ENCODE results near the gene PLAAT5.
"Not testable (repeated sequence)": the region's sequence is repeated elsewhere in the genome, so short reads cannot be mapped to it uniquely, and the experiment has no call there.

The PLAAT5 gene, protein sequence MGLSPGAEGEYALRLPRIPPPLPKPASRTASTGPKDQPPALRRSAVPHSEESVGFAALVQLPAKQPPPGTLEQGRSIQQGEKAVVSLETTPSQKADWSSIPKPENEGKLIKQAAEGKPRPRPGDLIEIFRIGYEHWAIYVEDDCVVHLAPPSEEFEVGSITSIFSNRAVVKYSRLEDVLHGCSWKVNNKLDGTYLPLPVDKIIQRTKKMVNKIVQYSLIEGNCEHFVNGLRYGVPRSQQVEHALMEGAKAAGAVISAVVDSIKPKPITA

DNA sequence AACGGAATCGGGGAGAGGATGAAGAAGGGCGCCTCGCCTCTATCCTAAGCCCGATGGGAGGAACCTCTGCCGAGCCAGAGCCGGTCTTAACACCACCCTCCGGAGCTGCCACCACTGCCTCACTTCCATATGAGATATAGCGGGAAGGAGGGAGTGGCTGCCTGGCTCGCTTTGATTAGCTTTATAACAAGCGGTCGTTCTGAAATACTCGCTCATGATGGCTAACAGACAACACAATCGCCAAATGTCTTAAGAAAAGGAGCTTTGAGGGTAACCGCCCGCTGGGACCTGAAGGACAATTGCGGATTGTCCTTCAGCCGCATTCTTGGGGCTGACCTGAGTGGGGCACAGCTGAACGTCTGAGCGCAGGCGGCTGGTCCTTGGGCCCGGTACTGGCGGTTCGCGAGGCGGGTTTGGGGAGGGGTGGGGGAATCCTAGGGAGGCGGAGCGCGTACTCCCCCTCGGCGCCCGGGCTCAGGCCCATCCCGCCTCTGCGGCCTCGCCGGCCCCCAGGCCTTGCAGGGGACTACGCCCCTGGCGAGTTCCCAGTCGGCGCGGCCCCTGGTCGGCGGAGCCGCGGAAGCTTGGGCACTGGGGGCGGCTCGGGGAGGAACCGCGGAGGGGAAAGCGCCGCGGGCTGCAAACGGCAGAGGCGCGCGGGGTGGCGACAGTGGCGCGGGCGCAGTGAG is at the start of gene PLAAT5:
Gene PLAAT5 (minus strand): TSS at position 617 of the 689 bp plus-strand sequence. CDS start 133 bp downstream, at position 484.
- no peak for DNase-seq (ENCODE audit: low read depth in 3 of 3)

DNA sequence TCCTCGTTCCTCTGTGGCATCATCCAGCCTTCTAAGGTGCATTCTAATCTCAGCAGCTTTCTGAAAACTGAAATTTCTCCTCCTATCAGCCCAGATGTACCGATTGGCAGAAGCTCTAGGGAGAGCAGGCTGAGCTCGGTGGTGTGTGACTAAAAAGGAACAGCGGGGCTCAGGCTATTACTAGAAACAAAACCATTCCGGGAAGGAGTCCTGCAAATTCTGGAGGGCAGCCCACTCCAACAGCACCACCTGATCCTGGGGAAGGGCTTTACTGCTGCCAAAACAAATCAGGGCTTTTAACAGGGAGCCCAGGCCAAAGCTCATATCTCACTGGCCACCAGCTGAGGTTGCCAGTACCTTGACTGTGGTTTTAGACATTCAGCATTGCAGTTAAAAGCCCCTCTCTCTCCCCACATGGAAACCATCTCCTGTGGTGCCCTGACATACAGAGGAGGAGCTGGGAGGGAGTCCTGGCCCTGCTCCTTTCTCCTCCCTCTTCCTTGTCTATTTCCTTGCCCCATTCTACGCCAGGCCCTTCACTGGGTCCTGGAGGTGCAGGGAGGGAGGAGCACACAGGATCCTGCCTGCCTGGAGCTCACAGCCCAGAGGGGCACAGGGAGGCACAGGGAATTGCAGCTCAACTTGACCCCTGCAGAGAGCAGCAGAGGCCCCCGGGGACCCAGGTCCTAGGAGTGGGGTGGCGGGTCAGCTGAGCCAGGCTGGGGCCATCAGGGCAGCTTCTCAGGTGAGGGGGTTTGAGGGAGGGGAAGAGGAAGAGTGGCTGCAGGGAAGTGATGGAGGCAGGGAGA is 46.5 kb upstream of the PLAAT5 start:
- no peak for DNase-seq (ENCODE audit: low read depth in 3 of 3)

DNA sequence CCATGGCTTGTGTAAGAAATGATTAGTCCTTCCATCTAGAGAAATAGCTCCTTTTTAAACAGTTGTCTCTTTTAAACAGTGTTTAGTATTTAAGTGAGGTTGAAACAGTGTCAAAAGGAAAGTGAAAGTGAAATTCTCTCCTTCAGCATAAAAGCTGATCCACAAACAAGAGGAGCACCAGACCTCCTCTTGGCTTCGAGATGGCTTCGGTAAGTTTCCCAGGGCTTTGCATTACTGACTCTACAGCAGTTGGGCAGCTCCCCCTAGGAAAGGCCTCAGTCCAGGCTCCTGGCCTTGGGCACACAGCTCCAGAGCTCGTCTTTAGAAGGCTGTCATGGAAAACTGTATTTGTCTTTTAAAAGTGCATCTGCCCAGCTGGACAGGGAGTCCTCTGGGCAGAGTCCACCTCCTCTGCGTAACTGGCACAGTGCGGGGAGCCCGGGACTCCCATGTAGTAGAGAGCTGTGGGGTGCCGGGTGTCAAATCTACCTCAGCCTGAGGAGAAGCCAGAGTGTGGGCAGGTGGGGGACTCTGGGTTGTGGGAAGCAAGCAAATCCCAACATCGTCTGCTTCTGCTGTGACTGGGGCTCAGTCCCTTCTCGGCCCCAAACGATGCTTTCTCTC is 45.8 kb upstream of the PLAAT5 start, which contains the start of gene PLAAT4:
Gene PLAAT4 (plus strand): TSS at position 140 of the 624 bp plus-strand sequence. CDS start 61 bp downstream, at position 201.
- DNase-seq (ENCODE audit: low read depth in 3 of 3), result no peak

DNA sequence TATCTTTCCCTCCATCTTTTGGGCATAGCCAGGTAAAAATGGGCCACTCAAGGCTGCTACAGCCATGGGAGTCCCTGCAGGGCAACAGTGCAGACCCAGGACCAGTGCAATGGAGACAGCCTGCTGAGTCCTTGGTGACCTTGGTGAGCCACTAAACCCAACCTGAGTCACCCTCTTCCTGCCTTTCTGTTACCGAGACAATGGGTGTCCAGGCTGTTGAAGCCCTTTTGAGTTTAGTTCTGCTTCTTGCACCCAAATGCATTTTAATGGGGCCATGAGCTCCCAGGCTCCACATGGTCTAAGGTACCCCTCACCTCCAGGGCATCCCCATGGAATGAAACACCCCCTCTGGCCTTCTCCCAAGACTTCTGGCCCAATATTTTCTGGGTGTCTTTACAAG is 44.8 kb upstream of the PLAAT5 start:
- no peak for DNase-seq (ENCODE audit: low read depth in 3 of 3)

DNA sequence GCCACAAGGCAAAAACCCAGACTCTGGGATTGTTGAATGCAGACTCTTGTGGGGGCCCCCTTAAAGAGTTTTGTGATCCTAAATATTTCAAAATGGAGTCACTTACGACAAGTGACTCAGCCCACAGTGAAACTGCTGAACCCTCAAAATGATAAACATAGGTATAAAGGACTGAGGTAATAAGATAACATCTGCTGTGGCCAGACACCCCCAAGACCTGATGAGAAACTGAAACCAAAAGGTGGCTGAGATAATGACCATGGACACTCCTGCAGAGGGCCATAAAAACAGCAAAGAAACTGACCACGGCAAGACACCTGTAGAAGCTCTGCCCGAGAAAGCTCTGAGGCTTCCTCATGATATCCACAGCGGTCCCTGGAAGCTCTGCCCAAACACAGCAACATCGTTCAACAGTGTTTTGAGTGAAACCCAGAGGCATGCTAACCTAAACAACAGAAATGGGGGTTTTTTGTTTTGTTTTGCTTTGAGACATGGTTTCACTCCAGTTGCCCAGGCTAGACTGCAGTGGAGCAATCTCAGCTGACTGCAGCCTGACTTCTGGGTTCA is 44.0 kb upstream of the PLAAT5 start:
- DNase-seq (ENCODE audit: low read depth in 3 of 3), result no peak

DNA sequence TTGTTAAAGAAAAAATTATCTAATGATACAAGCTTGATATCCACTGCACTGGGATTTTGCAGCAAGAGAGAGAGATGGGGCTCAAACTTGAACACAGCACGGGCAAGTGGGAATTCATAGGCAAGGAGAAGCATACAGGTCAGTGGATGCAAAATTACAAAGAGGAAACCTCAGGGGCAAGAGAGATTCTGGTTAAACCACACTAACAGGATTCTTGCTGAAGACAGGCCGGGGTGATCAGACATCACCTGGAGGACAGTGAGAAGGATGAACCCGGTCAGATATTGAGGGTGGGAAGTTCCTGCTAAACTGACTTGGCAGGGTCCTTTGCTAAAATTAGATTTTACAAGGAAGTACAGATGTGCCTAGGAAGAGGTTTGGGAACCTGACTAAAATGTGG is 43.1 kb upstream of the PLAAT5 start:
- DNase-seq (ENCODE audit: low read depth in 3 of 3), result no peak

DNA sequence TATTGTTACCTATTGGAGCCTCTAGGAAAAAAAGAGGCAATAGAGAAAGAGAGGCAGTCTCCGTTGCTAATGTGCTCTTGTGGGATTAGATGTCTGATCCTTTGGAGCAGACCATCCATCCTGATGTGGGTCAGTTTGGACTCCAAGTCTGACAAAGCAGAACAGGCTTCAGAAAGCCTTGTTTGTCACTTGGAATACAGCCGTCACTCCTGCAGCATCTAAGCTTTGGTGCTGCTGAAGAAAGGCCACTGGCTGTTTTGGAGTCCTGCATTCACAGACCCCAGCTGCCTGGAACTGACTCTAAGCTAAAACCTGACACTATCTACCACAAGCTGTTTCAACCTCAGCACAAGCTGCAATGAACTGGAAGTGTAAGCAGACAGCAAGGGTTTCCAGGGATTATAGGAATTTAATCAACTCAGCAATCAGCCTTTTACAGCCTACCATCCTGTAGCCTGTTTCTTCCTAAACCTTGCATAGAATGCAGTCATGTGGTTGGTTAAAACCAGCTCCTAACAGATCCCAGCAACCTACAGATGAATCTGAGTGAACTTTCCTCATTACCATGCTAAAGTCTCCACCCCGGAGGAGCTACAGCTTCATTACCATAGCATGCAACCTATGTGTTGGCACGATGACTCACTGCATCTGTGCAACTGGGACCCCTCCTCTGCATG is 42.0 kb upstream of the PLAAT5 start:
- DNase-seq (ENCODE audit: low read depth in 3 of 3), result no peak

DNA sequence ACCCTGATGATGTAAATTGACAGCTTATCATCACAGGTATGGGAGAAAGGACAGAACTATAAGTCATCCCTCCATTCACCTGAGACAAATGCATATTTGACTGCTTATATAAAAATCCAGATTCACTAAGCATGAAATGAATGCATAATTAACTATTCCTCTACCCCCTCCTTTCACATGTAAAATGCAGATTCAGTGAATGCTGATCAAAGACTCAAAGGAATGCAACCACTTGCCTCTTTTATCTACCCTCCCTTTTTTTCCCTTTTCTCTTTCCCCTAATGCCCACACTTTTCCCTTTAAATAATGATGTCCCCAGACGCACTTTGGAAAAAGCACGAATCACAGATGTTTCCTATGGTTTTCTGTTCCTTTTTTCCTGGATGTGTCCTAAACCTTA is 41.1 kb upstream of the PLAAT5 start:
- DNase-seq (ENCODE audit: low read depth in 3 of 3), result no peak

DNA sequence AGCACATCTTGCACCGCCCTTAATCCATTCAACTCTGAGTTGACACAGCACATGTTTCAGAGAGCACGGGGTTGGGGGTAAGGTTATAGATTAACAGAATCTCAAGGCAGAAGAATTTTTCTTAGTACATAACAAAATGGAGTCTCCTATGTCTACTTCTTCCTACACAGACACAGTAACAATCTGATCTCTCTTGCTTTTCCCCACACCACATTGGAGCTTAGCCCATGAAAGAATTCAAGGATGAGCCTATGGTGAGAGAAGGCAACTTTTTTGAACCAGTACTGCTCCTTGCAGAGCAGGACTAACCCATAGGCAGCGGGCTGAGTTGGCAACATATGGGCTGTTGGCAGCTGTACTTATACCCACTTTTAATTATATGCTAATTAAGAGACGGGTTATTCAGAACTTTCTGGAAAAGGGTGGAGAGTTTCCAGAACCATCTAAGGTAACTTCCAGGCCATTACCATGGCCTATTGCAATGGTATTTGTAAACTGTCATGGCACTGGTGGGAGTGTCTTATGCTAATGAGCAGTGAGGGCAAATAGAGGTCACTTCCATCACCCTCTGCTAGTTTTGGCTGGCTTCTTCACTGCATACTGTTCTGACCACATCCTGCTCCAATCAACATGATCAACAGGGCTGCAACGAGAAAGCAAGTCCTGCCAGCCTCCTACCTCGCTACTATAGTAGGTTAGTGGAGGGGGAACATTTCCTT is 40.3 kb upstream of the PLAAT5 start:
- not testable (repeated sequence) for DNase-seq (ENCODE audit: low read depth in 3 of 3)

DNA sequence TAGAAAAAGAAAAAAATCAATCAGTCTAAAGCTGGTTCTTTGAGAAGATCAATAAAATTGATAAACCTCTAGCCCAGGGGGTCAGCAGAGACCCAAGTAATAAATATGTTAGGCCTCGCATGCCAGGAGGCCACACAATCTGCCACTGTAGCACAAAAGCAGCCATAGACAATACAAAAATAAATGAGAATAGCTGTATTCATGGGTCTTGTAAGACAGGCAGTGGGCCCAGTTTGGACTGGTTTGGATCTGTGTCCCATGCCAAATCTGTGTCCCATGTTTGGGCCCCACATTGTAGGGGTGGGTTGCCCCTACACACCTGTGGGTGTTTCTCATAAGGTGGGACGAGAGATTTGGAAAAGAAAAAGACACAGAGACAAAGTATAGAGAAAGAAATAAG is 39.1 kb upstream of the PLAAT5 start:
- DNase-seq (ENCODE audit: low read depth in 3 of 3), result no peak

DNA sequence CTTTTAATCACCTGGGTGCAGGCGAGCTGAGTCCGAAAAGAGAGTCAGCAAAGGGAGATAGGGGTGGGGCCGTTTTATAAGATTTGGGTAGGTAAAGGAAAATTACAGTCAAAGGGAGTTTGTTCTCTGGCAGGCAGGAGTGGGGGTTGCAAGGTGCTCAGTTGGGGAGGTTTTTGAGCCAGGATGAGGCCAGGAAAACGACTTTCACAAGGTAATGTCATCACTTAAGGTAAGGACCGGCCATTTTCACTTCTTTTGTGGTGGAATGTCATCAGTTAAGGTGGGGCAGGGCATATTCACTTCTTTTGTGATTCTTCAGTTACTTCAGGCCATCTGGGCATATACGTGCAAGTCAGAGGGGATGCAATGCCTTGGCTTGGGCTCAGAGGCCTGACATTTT is 38.4 kb upstream of the PLAAT5 start:
- not testable (repeated sequence) for DNase-seq (ENCODE audit: low read depth in 3 of 3)

DNA sequence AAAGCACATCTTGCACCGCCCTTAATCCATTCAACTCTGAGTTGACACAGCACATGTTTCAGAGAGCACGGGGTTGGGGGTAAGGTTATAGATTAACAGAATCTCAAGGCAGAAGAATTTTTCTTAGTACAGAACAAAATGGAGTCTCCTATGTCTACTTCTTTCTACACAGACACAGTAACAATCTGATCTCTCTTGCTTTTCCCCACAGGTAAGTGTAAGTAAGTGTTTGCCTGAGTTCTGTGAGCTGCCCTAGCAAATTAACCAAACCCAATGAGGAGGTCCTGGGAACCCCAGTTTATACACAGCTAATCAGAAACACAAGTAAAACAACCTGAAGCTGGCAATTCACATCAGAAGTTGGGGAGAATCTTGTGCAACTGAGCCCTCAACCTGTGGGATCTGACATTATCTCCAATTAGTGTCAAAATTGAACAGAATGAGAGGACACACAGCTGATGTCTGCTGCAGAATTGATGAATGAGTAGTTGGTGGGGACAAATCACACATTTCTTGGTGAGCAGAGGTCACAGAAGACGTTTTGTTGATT is 37.8 kb upstream of the PLAAT5 start:
- not testable (repeated sequence) for DNase-seq (ENCODE audit: low read depth in 3 of 3)

DNA sequence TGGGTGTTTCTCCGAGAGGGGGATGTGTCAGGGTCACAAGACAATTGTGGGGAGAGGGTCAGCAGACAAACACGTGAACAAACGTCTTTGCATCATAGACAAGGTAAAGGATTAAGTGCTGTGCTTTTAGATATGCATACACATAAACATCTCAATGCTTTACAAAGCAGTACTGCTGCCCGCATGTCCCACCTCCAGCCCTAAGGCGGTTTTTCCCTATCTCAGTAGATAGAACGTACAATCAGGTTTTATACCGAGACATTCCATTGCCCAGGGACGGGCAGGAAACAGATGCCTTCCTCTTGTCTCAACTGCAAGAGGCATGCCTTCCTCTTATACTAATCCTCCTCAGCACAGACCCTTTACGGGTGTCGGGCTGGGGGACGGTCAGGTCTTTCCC is 37.2 kb upstream of the PLAAT5 start:
- not testable (repeated sequence) for DNase-seq (ENCODE audit: low read depth in 3 of 3)

DNA sequence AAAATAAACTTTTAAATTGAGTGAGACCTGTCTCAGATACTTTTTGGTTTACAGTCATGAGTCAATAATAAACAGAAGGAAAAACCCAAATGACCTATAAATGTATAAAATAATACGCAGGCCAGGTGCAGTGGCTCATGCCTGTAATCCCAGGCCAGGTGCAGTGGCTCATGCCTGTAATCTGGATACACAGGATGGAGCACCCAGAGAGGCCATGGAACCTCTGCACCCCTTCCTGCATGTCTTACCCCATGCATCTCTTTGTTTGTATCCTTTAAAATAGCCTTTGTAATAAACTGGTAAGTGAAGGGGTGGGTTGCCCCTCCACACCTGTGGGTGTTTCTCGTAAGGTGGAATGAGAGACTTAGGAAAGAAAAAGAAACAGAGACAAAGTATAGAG is 36.7 kb upstream of the PLAAT5 start:
- no peak for DNase-seq (ENCODE audit: low read depth in 3 of 3)

DNA sequence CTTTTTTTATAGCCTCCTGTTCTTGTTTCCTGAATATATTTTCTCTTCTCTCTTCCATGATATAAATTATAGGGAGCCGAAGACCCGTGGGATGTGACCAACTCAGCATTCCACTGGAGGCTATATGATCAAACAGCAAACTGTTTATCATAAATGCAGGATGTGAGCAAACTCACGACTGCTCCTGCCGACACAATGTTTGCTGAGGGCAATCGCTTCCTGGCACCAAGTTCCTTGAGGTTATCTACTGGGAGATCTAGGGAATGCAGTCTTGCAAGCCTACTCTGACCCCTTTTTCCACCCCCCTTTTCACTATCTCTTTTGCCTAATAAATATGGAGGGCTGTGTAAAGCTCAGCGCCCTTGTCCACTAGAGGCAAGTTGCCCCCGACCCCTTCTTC is 32.2 kb upstream of the PLAAT5 start:
- DNase-seq (ENCODE audit: low read depth in 3 of 3), result no peak

DNA sequence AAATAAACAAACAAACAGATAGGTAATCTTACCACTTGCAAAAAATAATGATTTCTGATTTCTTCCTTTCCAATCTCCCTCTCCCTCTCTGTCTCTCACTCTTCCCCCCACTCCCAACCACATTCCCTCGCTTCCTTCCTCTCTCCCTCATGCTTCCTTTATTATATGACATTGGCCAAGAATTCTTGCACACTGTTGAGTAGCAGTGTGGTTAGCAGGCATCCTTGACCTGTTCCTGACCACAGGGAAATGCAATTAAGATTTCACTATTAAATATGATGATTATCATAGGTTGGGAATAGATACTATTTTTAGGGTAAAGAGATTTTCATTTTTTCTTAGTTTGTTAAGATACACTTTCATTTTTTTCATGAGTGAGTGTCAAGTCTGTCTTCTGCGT is 30.9 kb upstream of the PLAAT5 start:
- no peak for DNase-seq (ENCODE audit: low read depth in 3 of 3)

DNA sequence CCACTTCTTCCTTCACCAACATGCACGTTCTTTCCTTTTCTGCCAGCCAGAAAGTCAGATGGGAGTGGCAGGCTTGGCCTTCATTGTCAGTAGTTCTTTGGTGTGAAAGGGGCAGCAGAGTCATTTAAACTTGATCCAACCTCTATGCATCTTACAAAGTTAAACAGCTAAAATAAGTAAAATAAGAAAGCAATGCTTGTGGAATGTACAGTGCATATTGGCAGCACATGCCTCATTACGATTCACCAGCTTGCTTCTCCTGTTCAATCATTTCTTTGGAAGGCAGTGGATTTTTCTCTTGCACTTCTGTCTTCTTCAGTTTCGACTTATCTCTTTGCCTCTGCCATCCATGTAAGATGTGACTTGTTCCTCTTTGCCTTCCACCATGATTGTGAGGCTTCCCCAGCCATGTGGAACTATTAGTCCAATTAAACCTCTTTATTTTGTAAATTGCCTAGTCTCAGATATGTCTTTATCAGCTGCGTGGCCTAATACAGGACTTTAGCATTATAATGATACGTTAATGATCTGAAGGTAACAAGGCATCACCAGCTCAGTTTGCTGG is 29.7 kb upstream of the PLAAT5 start:
- DNase-seq (ENCODE audit: low read depth in 3 of 3), result no peak

DNA sequence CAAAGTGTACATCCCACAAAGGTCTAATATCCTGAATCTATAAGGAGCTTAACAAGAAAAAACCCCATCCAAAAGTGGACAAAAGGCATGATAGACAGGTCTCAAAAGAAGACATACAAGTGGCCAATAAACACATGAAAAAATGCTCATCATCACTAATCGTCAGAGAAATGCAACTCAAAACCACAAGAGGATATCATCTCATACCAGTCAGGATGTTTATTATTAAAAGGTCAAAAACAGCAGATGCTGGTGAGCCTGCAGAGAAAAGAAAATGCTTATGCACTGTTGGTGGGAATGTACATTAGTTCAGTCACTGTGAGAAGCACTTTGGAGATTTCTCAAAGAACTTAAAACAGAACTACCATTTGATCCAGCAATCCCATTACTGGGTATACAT is 27.6 kb upstream of the PLAAT5 start:
- DNase-seq (ENCODE audit: low read depth in 3 of 3), result no peak

DNA sequence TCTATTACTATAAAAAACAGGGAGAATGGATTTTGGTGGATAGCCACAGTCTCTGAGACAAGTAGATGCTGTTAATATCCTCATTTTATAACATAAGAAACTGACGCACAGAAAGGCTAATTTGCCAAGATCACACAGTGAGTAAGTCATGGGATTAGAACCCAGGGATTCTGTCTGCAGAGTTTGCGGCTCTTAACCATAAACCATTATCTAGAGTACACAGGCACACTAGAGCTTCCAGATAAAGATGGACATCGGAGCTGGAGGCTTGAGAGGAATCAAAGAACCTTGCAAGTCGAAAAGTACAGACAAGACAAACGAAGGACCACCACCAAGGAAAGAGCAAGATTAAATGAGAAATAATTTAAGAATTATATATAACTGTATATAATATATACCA is 26.2 kb upstream of the PLAAT5 start:
- DNase-seq (ENCODE audit: low read depth in 3 of 3), result no peak

DNA sequence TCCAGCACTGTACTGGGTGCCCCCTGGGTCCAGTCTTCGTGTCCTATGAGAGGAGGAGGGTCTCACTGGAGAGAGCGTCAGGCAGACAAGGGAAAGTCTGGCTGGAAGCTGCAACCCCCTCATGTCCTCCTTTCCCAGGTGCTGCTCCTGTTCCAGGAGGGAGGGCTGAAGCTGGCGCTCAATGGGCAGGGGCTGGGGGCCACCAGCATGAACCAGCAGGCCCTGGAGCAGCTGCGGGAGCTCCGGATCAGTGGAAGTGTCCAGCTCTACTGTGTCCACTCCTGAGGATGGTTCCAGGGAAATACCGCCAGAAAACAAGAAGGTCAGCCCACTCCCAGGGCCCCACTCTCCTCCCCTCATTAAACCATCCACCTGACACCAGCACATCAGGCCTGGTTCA is 25.1 kb upstream of the PLAAT5 start:
- DNase-seq (ENCODE audit: low read depth in 3 of 3), result no peak
